HG03571 (cell line): Measurements from ENCODE around the gene TRIO.
"Not testable (repeated sequence)": the region's sequence is repeated elsewhere in the genome, so short reads cannot be mapped to it uniquely, and the experiment has no call there.

Source experiments
- ATAC-seq: cut with Tn5 transposase; IDR thresholded peaks from one replicate; pipeline ENCODE4 v1.9.1; 2021; ENCODE audit not compliant: unreplicated experiment

TRIO gene

DNA sequence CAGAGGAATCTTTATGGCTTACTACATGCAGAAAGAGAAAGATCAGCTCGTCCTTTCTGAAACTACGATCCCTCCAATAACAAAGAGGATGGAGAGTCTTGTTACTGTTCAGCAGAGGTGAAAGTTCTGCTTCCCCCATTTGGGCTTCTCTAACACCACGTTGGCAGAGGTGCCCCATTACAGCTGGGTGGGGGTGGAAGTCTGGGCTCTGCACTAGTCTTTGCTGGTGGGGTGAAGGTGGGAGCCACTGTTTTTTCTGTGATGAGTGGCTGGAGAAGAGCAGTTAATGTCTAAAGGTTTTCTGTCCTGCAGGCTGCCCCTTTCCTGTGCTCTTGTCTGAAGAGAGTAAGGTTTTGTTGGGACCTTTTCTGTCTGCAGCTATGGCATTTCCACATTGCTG is 373.8 kb downstream of the TRIO start:
- no peak for ATAC-seq

DNA sequence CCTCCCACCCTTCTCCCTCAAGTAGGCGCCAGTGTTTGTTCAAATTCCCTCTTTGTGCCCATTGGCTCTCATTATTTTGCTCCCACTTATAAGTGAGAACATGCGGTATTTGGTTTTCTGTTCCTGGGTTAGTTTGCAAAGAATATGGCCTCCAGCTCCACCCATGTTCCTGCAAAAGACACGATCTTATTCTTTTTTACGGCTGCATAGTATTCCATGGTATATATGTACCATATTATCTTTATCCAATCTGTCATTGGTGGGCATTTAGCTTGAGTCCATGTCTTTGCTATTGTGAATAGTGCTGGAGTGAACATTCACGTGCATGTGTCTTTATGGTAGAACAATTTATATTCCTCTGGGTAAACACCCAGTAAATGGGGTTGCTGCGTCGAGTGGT is 375.5 kb downstream of the TRIO start:
- ATAC-seq = no peak

DNA sequence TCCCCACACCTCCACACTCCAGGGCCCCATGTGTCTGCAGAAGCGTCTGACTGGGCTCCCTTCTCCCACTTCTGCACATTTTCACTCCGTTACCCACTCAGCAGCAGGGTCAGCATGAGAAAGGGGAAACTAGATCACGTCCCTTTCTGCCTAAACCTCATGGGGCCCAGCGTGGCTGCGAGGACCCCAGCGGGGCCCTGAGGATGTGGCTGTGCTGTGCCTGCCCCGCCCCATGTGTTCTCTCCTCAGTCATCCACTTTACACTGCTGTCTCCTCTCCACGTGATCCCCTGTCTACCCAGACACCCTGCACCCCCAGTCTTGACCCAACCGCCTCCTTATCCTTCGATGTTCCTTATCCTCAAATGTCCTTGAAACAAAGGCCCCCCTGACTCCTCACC is 378.6 kb downstream of the TRIO start:
- ATAC-seq = no peak

DNA sequence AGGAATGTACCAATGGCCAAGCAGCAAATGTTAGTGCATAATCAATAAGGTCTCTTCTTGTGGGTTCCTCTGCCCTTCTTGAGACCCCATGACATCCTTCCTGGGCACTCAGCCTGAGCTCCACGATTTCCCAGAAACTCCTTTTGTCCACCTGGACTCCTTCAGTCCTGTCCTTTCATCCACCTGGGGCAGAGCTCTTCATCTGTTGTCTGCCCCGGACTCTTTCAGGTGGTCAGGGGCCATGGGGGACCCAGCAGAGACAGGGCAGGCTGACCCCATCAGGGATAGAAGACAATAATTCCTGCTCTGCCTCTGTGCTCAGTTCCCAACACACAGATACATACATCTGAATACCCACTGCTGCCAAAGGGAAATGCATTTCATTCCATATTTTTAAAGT is 379.6 kb downstream of the TRIO start:
- no peak for ATAC-seq

DNA sequence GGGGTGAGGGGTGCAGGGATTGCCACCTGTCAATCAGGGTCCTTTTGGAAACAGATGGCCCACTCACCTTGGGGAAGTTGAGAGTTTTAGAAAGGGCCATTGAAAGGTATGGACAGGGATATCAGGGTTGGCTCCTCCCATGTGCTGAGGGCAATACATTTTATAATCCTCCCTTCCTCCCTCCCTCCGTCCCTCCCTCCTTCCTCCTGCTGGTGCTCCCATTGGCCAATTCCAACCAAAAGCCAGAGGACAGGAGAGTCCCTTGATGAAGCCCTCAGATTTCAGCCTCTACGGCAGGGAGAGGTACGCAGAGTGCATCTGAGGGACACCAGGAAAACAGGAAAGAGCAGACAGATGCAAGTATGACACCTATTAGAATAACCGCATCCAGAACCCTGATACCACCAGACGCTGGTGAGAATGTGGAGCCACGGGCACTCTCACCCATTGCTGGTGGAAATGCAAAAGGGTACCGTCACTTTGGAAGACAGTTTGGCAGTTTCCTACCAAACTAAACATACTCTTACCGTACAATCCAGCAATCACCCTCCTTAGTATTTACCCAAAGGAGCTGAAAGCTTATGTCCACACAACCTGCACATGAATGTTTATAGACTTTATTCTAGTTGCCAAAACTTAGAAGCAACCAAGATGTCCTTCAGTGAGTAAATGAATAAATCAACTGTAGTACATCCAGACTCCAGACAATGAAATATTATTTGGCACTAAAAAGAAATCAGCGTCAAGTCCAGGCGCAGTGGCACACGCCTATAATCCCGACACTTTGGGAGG is 380.3 kb downstream of the TRIO start:
- no peak for ATAC-seq

DNA sequence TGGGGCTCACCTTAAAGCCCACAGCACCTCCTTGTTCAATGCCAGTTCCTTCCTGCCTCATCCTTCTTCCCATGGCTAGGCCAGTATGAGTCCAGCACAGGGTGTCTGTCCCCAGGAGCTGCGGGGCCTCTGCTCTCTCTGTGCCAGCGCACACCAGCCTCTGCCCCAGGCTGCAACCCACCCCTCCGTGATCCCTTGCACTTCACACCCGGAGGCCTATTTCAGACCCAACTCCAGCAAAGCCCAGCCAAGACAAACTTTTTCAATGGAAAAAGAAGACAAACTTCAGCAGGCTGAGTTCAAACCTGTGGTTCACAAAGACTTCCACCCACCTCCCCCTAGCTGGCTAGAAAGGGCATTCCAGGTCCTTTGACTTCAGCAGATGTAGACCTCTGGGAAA is 382.3 kb downstream of the TRIO start:
- ATAC-seq = no peak

DNA sequence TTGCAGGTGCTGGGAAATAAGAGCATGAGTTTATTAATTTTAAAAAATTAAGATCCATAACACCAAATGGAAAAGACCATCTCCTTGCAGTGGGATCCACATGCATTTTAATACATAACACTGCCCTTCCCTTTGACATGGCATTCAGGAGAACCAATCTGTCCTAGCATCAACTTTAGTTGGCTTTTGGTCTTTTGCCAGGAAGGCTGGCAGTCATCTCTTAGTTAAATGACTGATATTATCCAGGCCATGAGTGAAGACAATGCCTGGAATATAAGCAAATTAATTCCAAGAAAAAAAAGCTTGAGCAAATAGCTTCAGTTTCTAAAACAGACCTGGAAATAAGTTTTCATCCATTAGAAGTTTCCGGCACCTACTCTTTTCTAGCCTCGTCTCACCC is 383.4 kb downstream of the TRIO start:
- no peak for ATAC-seq

DNA sequence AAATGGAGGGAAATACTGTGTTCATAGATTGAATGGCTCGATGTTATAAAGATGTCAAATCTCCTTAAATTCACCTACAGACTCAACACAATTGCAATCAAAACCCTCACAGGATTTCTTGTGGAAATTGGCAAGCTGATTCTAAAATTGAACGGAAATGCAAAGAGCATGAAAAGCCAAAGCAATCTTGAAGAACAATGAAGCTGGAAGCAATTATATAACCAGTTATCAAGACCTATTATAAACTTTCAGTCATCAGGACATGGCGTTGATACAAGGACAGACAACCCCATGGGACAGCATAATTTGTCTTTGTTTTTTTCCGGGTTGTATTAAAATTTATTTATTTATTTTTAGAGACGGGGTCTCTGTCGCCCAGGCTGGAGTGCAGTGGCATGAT is 385.0 kb downstream of the TRIO start:
- ATAC-seq = no peak

DNA sequence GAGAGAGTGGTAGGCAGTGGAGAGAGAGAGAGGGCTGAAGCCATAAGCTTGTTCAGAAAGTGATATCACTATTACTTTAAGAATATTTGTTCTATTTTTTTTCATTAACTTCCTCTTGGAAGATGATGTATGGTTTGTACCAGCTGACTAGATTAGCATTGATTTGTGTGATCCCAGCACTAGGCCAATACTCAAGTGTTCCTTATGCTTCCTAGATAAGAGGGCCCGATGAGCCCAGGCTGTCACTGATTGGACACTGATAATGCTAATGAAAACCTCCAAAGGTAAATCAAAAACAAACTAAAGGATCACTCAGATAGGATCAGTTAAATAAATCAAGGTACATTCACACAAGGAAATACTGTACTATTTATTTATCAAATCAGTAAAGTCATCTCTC is 385.8 kb downstream of the TRIO start:
- no peak for ATAC-seq

DNA sequence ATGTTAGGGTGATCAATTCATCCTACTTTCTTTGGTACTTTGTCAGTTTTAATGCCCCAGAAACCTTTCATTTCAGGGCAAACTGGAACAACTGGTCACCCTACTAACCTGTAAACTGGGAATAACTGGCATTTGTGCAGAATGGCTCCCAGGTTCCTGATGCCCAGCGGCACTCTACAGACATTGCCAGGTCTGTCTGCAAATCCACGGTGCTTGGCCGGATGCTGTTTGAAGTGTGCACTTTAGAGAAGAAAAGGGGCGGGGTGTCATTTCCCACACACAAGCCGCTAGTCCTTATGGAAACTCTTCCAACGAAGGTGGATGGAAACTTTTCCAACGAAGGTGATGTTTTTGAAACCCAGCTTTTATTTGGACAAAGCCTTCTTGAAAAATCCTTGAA is 388.5 kb downstream of the TRIO start:
- ATAC-seq = no peak

DNA sequence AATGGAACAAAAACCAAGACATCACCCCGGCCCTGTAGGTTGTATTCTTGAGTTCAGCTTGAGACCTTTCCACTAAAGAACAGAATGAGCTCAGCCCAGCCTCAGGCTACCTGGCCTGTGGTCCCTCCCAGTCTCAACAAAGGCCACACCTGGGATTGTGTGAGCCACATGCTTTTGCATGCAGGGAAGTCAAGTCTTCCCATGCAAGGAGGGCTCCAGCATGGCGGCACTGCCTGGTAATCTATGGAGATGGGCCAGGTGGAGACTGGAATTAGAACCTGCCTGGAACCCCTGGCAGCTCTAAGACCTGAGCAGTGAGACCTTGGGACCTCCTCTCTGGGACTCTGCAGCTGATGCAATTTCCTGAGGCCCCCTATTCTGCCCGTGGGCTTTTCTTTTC is 389.0 kb downstream of the TRIO start:
- no peak for ATAC-seq

DNA sequence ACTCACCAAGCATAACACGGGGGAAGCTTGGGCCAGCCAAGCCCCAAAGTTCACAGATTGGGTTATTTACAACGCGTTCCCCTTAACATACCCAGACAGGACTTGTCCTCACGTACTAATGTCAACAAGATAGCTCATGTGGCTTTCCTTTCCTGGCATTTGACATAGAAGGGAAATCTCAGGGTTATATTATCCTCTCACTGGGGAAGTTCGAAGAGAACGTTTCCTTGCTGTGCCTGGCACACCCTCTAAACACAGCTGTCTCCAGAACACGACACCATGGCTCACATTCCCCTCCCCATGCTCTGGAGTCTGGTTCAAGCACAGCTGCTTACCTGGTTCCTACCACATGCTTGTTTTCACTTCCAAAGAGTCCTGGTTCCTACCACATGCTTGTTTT is 391.6 kb downstream of the TRIO start:
- ATAC-seq = no peak

DNA sequence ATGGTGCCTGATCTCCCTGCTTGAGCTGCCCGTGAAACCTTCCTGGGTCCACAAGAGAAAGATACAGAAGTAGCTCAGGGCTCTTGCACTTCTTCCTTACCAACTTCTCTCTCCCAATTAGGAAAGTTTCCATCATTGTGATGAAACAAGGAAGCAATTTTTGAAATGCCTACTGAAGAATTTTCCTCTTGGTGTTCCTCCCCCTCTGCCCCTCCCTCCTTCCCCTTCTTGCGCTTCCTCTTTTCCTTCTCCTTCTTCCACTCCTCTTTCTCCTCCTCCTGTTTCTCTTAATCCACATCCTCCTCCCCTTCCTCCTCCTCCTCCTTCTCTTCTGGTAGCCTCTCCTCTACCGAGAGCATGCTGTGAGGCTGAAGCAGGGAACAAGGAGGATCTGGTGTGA is 402.2 kb downstream of the TRIO start:
- no peak for ATAC-seq

DNA sequence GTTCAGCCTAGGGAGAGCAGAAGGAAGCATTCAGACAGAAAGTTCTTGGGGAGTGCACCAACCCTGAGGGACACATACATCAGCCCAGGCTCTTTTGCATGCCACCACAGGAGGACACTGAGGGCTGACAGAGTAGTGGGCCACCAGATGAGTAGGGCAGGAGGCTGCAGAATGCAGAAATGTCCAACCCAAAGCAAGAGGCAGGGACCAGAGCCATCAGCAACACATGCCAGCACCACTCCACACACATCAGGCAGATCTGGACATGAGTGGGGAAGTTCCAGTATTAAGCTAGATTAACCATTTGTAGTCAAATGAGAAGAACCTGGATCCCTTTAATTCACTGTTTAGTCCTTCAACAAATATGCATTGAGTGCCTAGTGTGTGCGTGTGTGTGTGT is 402.7 kb downstream of the TRIO start:
- ATAC-seq = no peak

DNA sequence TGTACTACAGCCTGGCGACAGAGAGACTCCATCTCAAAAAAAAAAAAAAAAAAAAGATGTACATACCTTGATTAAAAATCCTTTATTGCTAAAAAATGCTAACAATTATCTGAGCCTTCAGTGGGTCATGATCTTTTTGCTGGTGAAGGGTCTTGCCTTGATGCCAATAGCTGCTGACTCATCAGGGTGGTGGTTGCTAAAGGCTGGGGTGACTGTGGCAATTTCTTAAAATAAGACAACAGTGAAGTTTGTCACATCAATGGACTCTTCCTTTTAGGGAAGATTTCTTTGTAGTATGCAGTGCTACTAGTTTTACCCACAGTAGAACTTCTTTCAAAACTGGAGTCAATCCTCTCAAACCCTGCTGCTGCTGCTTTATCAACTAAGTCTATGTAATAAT is 404.5 kb downstream of the TRIO start:
- ATAC-seq = no peak

DNA sequence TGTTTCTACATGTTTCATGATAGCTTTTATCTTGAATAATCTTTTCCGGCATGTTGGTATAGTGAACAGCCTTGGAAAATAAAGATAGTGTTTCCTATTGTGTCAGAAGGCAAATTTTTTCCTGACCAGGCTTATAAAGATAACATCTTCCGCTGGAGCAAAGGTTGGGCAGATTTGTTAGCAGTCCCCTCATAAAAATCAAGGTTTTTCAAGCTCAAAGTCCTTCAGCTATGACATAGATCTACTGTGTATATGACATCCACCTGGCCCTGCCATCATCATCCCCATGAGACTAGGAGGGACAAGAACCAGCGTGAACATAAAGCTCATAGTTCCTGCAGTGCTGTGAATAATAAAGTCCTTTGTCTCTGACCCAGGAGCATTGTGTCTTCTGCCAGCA is 408.1 kb downstream of the TRIO start:
- ATAC-seq = no peak

DNA sequence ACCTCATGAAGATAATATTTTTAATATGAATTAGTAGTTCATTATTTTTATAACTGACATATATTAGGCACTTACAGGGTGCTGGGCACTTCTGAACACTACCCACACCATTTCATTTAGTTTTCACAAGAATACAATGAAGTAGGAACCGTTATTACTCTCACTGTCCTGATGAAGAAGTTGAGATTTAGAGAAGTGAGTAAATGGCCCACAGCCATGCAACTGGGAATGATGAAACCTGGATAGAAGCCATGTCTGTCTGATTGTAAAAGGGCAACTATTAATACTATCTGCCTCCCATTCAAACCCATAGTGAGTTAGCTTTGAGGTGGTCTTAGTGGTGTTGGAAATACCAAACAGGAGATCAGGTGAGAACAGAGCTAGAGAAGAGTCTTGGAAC is 408.9 kb downstream of the TRIO start:
- ATAC-seq = no peak

DNA sequence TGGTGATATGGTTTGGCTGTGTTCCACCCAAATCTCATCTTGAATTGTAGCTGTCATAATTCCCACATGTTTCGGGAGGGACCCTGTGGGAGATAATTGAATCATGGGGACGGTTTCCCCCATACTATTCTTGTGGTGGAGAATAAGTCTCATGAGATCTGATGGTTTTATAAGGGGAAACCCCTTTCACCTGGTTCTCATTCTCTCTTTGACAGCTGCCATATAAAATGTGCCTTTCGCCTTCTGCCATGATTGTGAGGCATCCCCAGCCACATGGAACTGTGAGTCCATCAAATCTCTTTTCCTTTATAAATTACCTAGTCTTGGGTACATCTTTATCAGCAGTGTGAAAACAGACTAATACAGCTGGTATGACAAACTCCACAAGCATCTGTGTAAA is 411.1 kb downstream of the TRIO start:
- ATAC-seq = not testable (repeated sequence)

DNA sequence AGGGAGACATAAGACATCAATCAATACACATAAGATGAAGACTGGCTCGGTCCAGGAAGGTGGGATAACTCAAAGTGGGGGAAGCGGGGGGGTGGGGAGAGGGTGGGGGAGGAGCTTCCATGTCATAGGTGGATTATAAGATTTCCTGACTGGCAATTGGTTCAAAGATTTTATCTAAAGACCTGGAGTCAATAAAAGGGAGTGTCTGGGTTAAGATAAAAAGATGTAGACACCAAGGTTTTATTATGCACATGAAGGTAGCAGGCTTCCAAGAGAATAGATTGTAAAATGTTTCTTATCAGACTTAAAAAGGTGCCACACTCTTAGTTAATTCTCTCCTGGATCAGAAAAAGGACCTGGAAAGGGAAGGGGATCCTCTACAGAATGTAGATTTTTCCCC is 412.9 kb downstream of the TRIO start:
- no peak for ATAC-seq

DNA sequence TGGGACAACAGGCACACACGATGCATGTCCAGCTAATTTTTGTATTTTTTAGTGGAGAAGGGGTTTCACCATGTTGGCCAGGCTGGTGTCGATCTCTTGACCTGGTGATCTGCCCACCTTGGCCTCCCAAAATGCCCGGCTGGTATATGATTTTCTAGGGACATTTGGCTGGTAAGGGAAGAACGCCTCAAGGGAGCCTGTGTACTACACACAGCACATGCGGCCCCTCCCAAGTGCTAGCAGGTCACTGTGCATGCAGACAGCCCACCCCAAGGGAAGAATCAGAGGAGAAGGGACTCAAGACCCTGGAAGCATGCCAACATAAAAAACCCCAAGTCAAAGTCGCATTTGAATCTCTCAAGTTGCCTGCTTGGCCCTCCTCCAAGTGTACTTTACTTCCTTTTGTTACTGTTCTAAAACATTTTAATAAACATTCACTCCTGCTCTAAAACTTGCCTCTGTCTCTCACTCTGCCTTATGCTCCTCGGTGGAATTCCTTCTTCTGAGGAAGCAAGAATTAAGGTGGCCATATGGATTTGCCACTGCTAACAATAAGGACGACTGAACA is 414.1 kb downstream of the TRIO start:
- ATAC-seq = no peak

DNA sequence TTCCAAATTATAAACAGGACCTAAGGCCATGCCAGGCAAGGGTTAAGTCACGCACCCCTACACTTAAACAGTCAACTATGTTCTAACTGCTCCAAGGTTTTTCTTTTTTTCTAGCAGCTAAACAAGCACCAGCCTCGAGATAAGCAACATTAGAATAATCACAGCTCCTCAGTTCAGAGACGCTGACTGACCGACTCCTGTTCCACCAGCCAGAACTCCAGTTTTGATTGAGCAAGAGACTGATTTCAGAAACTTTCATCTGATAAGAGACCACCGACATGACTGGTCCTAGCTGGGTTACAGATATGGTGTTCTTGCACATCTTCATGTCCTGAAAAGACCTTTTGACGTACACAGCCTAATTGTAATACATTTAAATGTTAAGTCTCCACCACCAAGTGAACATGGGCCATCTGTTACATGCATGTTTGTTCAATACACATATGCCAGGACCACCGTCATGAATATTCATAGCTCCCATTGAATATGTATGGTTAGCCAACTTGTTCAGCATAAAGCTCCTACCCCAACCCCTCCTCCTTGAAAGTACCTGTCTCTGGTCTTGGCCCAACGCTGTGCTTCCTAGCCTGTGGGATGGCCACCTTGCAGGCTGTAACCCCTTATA is 414.8 kb downstream of the TRIO start:
- no peak for ATAC-seq
